ENCODE measurements around the gene CHRNB1. TPM values are rescaled to one million over a fixed set of nuclear protein-coding genes. Genes with fewer than 3 reads are reported as not detected.

Gene CHRNB1
- total RNA-seq, 1 donor from 2014 or later: 7.5 TPM

DNA sequence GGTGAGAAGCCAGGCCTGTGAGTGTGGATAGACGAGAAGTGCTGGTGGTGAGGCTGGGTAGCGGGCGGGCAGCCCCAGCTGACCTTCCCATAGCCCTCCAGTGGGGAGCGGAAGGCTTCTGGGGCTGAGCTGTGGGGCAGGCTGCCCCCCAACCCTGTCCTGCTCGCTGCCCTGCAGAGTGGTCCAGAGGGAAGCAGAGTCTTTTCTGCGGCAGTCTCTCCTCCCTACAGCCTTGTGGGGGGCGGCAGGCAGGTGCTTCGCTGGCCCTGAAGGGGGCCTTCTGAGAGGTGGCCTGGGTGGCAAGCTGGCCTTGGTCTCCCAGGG, 33.5 kb upstream of the CHRNB1 start:
- no peak overlapping the region for H3K27ac Mint-ChIP-seq
- no peaks in the 10 kb centered on the region for H3K9me3 Mint-ChIP-seq
- peaks cover 67% of the 10 kb centered on the region for H4K20me1 ChIP-seq (ENCODE audit: low read depth)
- peaks cover 36% of the 10 kb centered on the region for H3K4me1 Mint-ChIP-seq
- H3K27me3 Mint-ChIP-seq (ENCODE audit: insufficient read depth, low read depth): peaks cover 10% of the 10 kb centered on the region
- H3K4me1 ChIP-seq: peaks cover 19% of the 10 kb centered on the region
- no peak overlapping the region for H3K4me2 ChIP-seq
- no peaks in the 10 kb centered on the region for H3K27me3 ChIP-seq
- H3K27ac ChIP-seq: no peak overlapping the region
- peaks cover 31% of the 10 kb centered on the region for H3K36me3 Mint-ChIP-seq
- H3K4me3 Mint-ChIP-seq: no peak overlapping the region
- H2AFZ ChIP-seq (replicated peaks): no peak overlapping the region
- H3K9ac ChIP-seq: no peak overlapping the region
- no peak for DNase-seq (ENCODE audit: low spot score)
- no peaks in the 10 kb centered on the region for H3K9me3 ChIP-seq (ENCODE audit: low read depth)
- H3K79me2 ChIP-seq (ENCODE audit: low read depth): peaks cover 16% of the 10 kb centered on the region
- TF ChIP-seq EZH2phosphoT487 (IDR thresholded peaks at IDR 0.05): no peak
- TF ChIP-seq, protein P1, sequence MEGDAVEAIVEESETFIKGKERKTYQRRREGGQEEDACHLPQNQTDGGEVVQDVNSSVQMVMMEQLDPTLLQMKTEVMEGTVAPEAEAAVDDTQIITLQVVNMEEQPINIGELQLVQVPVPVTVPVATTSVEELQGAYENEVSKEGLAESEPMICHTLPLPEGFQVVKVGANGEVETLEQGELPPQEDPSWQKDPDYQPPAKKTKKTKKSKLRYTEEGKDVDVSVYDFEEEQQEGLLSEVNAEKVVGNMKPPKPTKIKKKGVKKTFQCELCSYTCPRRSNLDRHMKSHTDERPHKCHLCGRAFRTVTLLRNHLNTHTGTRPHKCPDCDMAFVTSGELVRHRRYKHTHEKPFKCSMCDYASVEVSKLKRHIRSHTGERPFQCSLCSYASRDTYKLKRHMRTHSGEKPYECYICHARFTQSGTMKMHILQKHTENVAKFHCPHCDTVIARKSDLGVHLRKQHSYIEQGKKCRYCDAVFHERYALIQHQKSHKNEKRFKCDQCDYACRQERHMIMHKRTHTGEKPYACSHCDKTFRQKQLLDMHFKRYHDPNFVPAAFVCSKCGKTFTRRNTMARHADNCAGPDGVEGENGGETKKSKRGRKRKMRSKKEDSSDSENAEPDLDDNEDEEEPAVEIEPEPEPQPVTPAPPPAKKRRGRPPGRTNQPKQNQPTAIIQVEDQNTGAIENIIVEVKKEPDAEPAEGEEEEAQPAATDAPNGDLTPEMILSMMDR (IDR thresholded peaks at IDR 0.05): no peak
- no peak for TF ChIP-seq EZH2 (IDR thresholded peaks at IDR 0.05)
- H3F3A ChIP-seq (ENCODE audit: low read depth): peaks cover 10% of the 10 kb centered on the region
- H3K4me3 ChIP-seq: no peak overlapping the region
- H3K36me3 ChIP-seq: peaks cover 8% of the 10 kb centered on the region

DNA sequence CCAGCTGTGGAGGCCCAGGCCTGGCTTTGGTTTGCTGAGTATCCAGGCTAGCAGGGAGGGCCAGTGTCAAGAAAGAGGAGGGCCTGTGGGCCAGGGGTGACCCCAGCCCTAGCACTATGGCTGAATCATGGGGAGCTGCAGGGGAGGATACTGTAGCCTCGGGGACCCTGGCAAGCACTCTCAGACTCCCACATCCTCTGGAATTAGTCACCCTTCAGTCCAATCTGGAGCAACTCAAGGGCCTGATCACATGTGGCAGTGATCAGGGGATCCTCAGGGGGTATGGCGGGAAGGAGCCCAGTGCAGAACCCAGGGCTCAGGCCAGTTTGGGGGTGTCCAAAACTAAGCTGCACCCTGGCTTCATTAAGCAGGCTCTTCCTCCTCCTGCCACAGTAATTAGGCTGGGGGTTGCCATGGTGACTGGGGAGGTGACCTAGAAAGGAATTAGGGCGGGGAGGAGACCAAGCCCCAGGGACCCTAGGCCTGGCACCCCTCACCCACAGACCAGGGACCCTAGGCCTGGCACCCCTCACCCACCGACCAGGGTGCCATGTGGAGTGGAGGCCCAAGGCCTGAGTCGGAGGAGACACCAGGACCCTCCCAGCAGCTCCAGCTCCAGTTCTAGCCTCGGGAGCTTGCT, 31.4 kb upstream of the CHRNB1 start:
- Histone ChIP-seq H4K20me1 (ENCODE audit: low read depth) (peaks cover 60% of the 10 kb centered on the region), H2AFZ (replicated peaks) (no peak overlapping the region), H3K36me3 (peaks cover 8% of the 10 kb centered on the region), H3K4me1 (peaks cover 8% of the 10 kb centered on the region), H3K4me3 (no peak overlapping the region), H3K27ac (no peak overlapping the region), H3K9me3 (ENCODE audit: low read depth) (no peaks in the 10 kb centered on the region), H3K79me2 (ENCODE audit: low read depth) (no peaks in the 10 kb centered on the region), H3K9ac (no peak overlapping the region), H3F3A (ENCODE audit: low read depth) (no peaks in the 10 kb centered on the region), H3K4me2 (no peak overlapping the region), H3K27me3 (no peaks in the 10 kb centered on the region)
- peaks cover 42% of the 10 kb centered on the region for H3K36me3 Mint-ChIP-seq
- DNase-seq (ENCODE audit: low spot score): no peak
- H3K4me3 Mint-ChIP-seq: peak overlapping the region; percentile 14
- H3K4me1 Mint-ChIP-seq: peaks cover 34% of the 10 kb centered on the region
- H3K9me3 Mint-ChIP-seq: no peaks in the 10 kb centered on the region
- no peak overlapping the region for H3K27ac Mint-ChIP-seq
- TF ChIP-seq, protein P1 (IDR thresholded peaks at IDR 0.05): no peak
- TF ChIP-seq EZH2phosphoT487 (IDR thresholded peaks at IDR 0.05): no peak
- no peak for TF ChIP-seq EZH2 (IDR thresholded peaks at IDR 0.05)
- H3K27me3 Mint-ChIP-seq (ENCODE audit: insufficient read depth, low read depth): peaks cover 13% of the 10 kb centered on the region

DNA sequence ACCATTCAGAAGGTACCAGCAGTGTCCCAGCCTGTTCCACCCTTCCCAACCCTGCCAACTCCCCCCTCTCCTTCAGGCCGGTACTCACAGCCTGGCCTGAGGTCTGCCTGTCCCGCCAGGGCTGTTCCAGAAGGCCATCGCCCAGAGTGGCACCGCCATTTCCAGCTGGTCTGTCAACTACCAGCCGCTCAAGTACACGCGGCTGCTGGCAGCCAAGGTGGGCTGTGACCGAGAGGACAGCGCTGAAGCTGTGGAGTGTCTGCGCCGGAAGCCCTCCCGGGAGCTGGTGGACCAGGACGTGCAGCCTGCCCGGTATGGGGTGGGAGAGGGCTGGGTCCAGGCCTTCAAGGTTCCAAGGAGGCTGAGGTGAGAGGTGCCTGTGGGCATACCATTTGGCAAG, 30.0 kb upstream of the CHRNB1 start:
- no peak for TF ChIP-seq EZH2 (IDR thresholded peaks at IDR 0.05)
- TF ChIP-seq, protein P1 (IDR thresholded peaks at IDR 0.05): no peak
- TF ChIP-seq EZH2phosphoT487 (IDR thresholded peaks at IDR 0.05): no peak
- Histone ChIP-seq H3K79me2 (ENCODE audit: low read depth) (no peaks in the 10 kb centered on the region), H3F3A (ENCODE audit: low read depth) (no peaks in the 10 kb centered on the region), H3K4me3 (no peak overlapping the region), H3K27ac (no peak overlapping the region), H3K4me2 (no peak overlapping the region), H3K9ac (no peak overlapping the region), H2AFZ (replicated peaks) (no peak overlapping the region), H3K36me3 (peaks cover 8% of the 10 kb centered on the region), H3K27me3 (no peaks in the 10 kb centered on the region), H4K20me1 (ENCODE audit: low read depth) (peaks cover 63% of the 10 kb centered on the region), H3K9me3 (ENCODE audit: low read depth) (no peaks in the 10 kb centered on the region), H3K4me1 (peaks cover 18% of the 10 kb centered on the region)
- peaks cover 33% of the 10 kb centered on the region for H3K36me3 Mint-ChIP-seq
- no peak overlapping the region for H3K4me3 Mint-ChIP-seq
- no peak for DNase-seq (ENCODE audit: low spot score)
- peaks cover 5% of the 10 kb centered on the region for H3K27me3 Mint-ChIP-seq (ENCODE audit: insufficient read depth, low read depth)
- H3K4me1 Mint-ChIP-seq: peaks cover 39% of the 10 kb centered on the region
- H3K9me3 Mint-ChIP-seq: no peaks in the 10 kb centered on the region
- H3K27ac Mint-ChIP-seq: no peak overlapping the region
